ENCODE results near the gene FPGS.

Gene FPGS

GRCh38 chr9:127762111-127762676 lies 40.5 kb upstream of the FPGS start:
- Histone ChIP-seq H3K27me3 (ENCODE audit: insufficient read depth, low read depth, severe bottlenecking) (no peaks in the 10 kb centered on the region), H3K9me3 (ENCODE audit: severe bottlenecking) (peaks cover 4% of the 10 kb centered on the region), H3K36me3 (no peaks in the 10 kb centered on the region), H3K4me3 (ENCODE audit: low read depth, low read length) (no peak overlapping the region), H3K27ac (no peak overlapping the region)
- no peak for DNase-seq
- no peak for TF ChIP-seq CTCF (IDR thresholded peaks at IDR 0.05; ENCODE audit: low read depth, low read length)

- Histone ChIP-seq H3K9me3 (ENCODE audit: severe bottlenecking) (peaks cover 4% of the 10 kb centered on the region), H3K27ac (no peak overlapping the region), H3K4me3 (ENCODE audit: low read depth, low read length) (no peak overlapping the region), H3K27me3 (ENCODE audit: insufficient read depth, low read depth, severe bottlenecking) (no peaks in the 10 kb centered on the region), H3K36me3 (no peaks in the 10 kb centered on the region)
- peak; percentile 79 for DNase-seq
- TF ChIP-seq CTCF (IDR thresholded peaks at IDR 0.05; ENCODE audit: low read depth, low read length): peak; percentile 91
Observed at GRCh38 chr9:127763918-127764384, 38.7 kb upstream of the FPGS start.

GRCh38 chr9:127765418-127765817 lies 37.3 kb upstream of the FPGS start:
- DNase-seq: no peak
- Histone ChIP-seq H3K27ac (no peak overlapping the region), H3K36me3 (no peaks in the 10 kb centered on the region), H3K27me3 (ENCODE audit: insufficient read depth, low read depth, severe bottlenecking) (no peaks in the 10 kb centered on the region), H3K9me3 (ENCODE audit: severe bottlenecking) (peaks cover 4% of the 10 kb centered on the region), H3K4me3 (ENCODE audit: low read depth, low read length) (no peak overlapping the region)
- TF ChIP-seq CTCF (IDR thresholded peaks at IDR 0.05; ENCODE audit: low read depth, low read length): no peak

- 0 out of 2 replicates have a peak overlapping the region, but pooled peaks have one; percentile 6 for H3K27ac ChIP-seq
- H3K9me3 ChIP-seq (ENCODE audit: severe bottlenecking): peaks cover 4% of the 10 kb centered on the region
- H3K27me3 ChIP-seq (ENCODE audit: insufficient read depth, low read depth, severe bottlenecking): no peaks in the 10 kb centered on the region
- peak; percentile 61 for DNase-seq
- no peak overlapping the region for H3K4me3 ChIP-seq (ENCODE audit: low read depth, low read length)
- TF ChIP-seq CTCF (IDR thresholded peaks at IDR 0.05; ENCODE audit: low read depth, low read length): no peak
- no peaks in the 10 kb centered on the region for H3K36me3 ChIP-seq
Observed at GRCh38 chr9:127767410-127767809, 35.3 kb upstream of the FPGS start.

- no peaks in the 10 kb centered on the region for H3K36me3 ChIP-seq
- peaks cover 4% of the 10 kb centered on the region for H3K9me3 ChIP-seq (ENCODE audit: severe bottlenecking)
- H3K27ac ChIP-seq: 0 out of 2 replicates have a peak overlapping the region, but pooled peaks have one; percentile 6
Observed at GRCh38 chr9:127767909-127768331, 34.8 kb upstream of the FPGS start.

More at GRCh38 chr9:127767909-127768331, 34.8 kb upstream of the FPGS start:
- no peak for DNase-seq
- no peak for TF ChIP-seq CTCF (IDR thresholded peaks at IDR 0.05; ENCODE audit: low read depth, low read length)
- no peaks in the 10 kb centered on the region for H3K27me3 ChIP-seq (ENCODE audit: insufficient read depth, low read depth, severe bottlenecking)
- H3K4me3 ChIP-seq (ENCODE audit: low read depth, low read length): no peak overlapping the region

All from WERI-Rb-1 (cell line).